22Rv1 (cell line): ENCODE data around the gene UPK2.

ENCODE experiments used
- CTCF ChIP-seq: fragments of 450-650 bp; IDR thresholded peaks from 2 replicates; pipeline ENCODE4 v1.5.1; 2017; ENCODE audit warnings: mild to moderate bottlenecking
- ZFX ChIP-seq: fragments of 450-650 bp; IDR thresholded peaks from 2 replicates; pipeline ENCODE4 v1.6.1; 2017; ENCODE audit warnings: antibody characterized with exemption, borderline replicate concordance

- no peak for TF ChIP-seq CTCF
- no peak for TF ChIP-seq ZFX
These were observed 41.8 kb upstream of the UPK2 start for GRCh38 chr11:118914178-118914918.
